Trophoblast cell (in vitro differentiated cells and primary cell): Measurements from ENCODE around the gene RTL10.
"Not testable (repeated sequence)": the region's sequence is repeated elsewhere in the genome, so short reads cannot be mapped to it uniquely, and the experiment has no call there.

Experiments used
- DNase-seq, 2 donors: peaks; one replicate each; pipeline ENCODE4 v3.0.0-alpha.2; 2016
- H2AFZ ChIP-seq: 2 replicates; pipeline ENCODE4 v1.6.1; 2013; ENCODE audit warnings: low read length, moderate library complexity, mild to moderate bottlenecking; ENCODE audit not compliant: insufficient read depth, poor library complexity
- H2AK5ac ChIP-seq: 2 replicates; pipeline ENCODE4 v1.6.1; 2013; ENCODE audit warnings: mild to moderate bottlenecking, low read length
- H2BK120ac ChIP-seq: 2 replicates; pipeline ENCODE4 v1.6.1; 2013; ENCODE audit warnings: low read length, mild to moderate bottlenecking, moderate library complexity; ENCODE audit not compliant: insufficient read depth, poor library complexity
- H2BK12ac ChIP-seq: 2 replicates; pipeline ENCODE4 v1.6.1; 2013; ENCODE audit warnings: mild to moderate bottlenecking, low read length, moderate library complexity
- H2BK5ac ChIP-seq: 2 replicates; pipeline ENCODE4 v1.6.1; 2013; ENCODE audit warnings: low read length, low read depth, moderate library complexity, mild to moderate bottlenecking; ENCODE audit not compliant: poor library complexity
- H3K14ac ChIP-seq: 2 replicates; pipeline ENCODE4 v1.6.1; 2013; ENCODE audit warnings: mild to moderate bottlenecking, low read length
- H3K18ac ChIP-seq: 2 replicates; pipeline ENCODE4 v1.6.1; 2013; ENCODE audit warnings: mild to moderate bottlenecking, low read length
- H3K23ac ChIP-seq: 2 replicates; pipeline ENCODE4 v1.6.1; 2013; ENCODE audit warnings: low read length
- H3K27ac ChIP-seq: 2 replicates; pipeline ENCODE4 v1.5.1; 2013; ENCODE audit warnings: low read depth, mild to moderate bottlenecking, inconsistent platforms, low read length, moderate library complexity
- H3K27me3 ChIP-seq: 2 replicates; pipeline ENCODE4 v1.6.1; 2013; ENCODE audit warnings: inconsistent platforms, mild to moderate bottlenecking, low read length, moderate library complexity; ENCODE audit not compliant: insufficient read depth
- H3K36me3 ChIP-seq, 2 experiments: 1 replicate in 1 of 2; 2 replicates in 1 of 2; pipeline ENCODE4 v1.6.1; 2013; ENCODE audit warnings: low read length in 2 of 2, mild to moderate bottlenecking in 2 of 2, moderate library complexity in 1 of 2; ENCODE audit not compliant: insufficient read depth in 2 of 2, control insufficient read depth in 1 of 2
- H3K4ac ChIP-seq: 2 replicates; pipeline ENCODE4 v1.6.1; 2013; ENCODE audit warnings: low read depth, mild to moderate bottlenecking, low read length, moderate library complexity
- H3K4me1 ChIP-seq, 2 experiments: 1 replicate in 1 of 2; 2 replicates in 1 of 2; pipeline ENCODE4 v1.6.1; 2013; ENCODE audit warnings: low read length in 2 of 2, mild to moderate bottlenecking in 2 of 2, moderate library complexity in 1 of 2; ENCODE audit not compliant: insufficient read depth in 2 of 2, control insufficient read depth in 1 of 2
- H3K4me2 ChIP-seq: 2 replicates; pipeline ENCODE4 v1.6.1; 2013; ENCODE audit warnings: inconsistent platforms, mild to moderate bottlenecking, low read length, moderate library complexity
- H3K4me3 ChIP-seq: 2 replicates; pipeline ENCODE4 v1.5.1; 2013; ENCODE audit warnings: mild to moderate bottlenecking, low read depth, low read length, inconsistent platforms
- H3K79me1 ChIP-seq: one replicate; pipeline ENCODE4 v1.6.1; 2013; ENCODE audit warnings: low read length
- H3K79me2 ChIP-seq: 2 replicates; pipeline ENCODE4 v1.6.1; 2013; ENCODE audit warnings: low read length, mild to moderate bottlenecking; ENCODE audit not compliant: control insufficient read depth, insufficient read depth, poor library complexity
- H3K9ac ChIP-seq: 2 replicates; pipeline ENCODE4 v1.6.1; 2013; ENCODE audit warnings: mild to moderate bottlenecking, low read length
- H3K9me3 ChIP-seq: 2 replicates; pipeline ENCODE4 v1.6.1; 2013; ENCODE audit warnings: low read depth, mild to moderate bottlenecking, control low read depth, inconsistent platforms, low read length; ENCODE audit not compliant: insufficient read depth
- H4K12ac ChIP-seq: 2 replicates; pipeline ENCODE4 v1.6.1; 2013; ENCODE audit warnings: low read depth, mild to moderate bottlenecking, low read length, moderate library complexity
- H4K8ac ChIP-seq: 2 replicates; pipeline ENCODE4 v1.6.1; 2013; ENCODE audit warnings: low read depth, mild to moderate bottlenecking, low read length, moderate library complexity
- H4K91ac ChIP-seq: one replicate; pipeline ENCODE4 v1.6.1; 2013; ENCODE audit warnings: low read depth, mild to moderate bottlenecking, low read length, moderate library complexity
- WGBS: extraction: QIAGEN DNeasy Blood & Tissue Kit; methylation state at CpG from one replicate; pipeline ENCODE4 v1.1.7; 2013; ENCODE audit warnings: missing lambda C conversion rate; ENCODE audit not compliant: insufficient read length, insufficient coverage; ENCODE audit errors: extremely low coverage; 5-methylcytosine and 5-hydroxymethylcytosine counted together

The RTL10 gene

GRCh38 chr22:19831979-19832378, 22.7 kb downstream of the RTL10 start:
- not testable (repeated sequence) for H4K91ac ChIP-seq, H3K4ac ChIP-seq, H3K79me1 ChIP-seq, DNase-seq, H3K9ac ChIP-seq, H3K4me2 ChIP-seq, H3K18ac ChIP-seq, H3K27me3 ChIP-seq, H2BK5ac ChIP-seq, H4K12ac ChIP-seq, H2AK5ac ChIP-seq, H2AFZ ChIP-seq, H3K9me3 ChIP-seq, H2BK12ac ChIP-seq, H3K36me3 ChIP-seq, H4K8ac ChIP-seq, H2BK120ac ChIP-seq, H3K27ac ChIP-seq, H3K23ac ChIP-seq, H3K79me2 ChIP-seq, H3K4me1 ChIP-seq, H3K14ac ChIP-seq, H3K4me3 ChIP-seq
- WGBS, result no CpG with 5 or more reads among the region's 3 CpGs

- H3K4me1 ChIP-seq, result peaks cover 0 to under 1% of the 10 kb centered on the region in 2 experiments
- no peak overlapping the region for H2BK120ac ChIP-seq
- no peaks in the 10 kb centered on the region for H3K9me3 ChIP-seq
- no CpG with 5 or more reads among the region's 6 CpGs for WGBS
- no peak overlapping the region for H2BK5ac ChIP-seq
- H3K4me3 ChIP-seq, result no peak overlapping the region
- H3K9ac ChIP-seq, result no peak overlapping the region
- H3K4ac ChIP-seq, result no peak overlapping the region
- H3K27ac ChIP-seq, result no peak overlapping the region
- H2AK5ac ChIP-seq, result no peak overlapping the region
- H2AFZ ChIP-seq, result no peak overlapping the region
- no peaks in the 10 kb centered on the region for H3K27me3 ChIP-seq
- H3K79me2 ChIP-seq, result no peaks in the 10 kb centered on the region
- no peak overlapping the region for H2BK12ac ChIP-seq
- no peak overlapping the region for H3K4me2 ChIP-seq
- no peaks in the 10 kb centered on the region for H3K79me1 ChIP-seq
- H4K91ac ChIP-seq, result no peak overlapping the region
- no peaks in the 10 kb centered on the region for H3K36me3 ChIP-seq
- H4K12ac ChIP-seq, result no peak overlapping the region
- no peak overlapping the region for H3K23ac ChIP-seq
- H4K8ac ChIP-seq, result no peak overlapping the region
- no peak overlapping the region for H3K14ac ChIP-seq
- DNase-seq, result no peak
- H3K18ac ChIP-seq, result no peak overlapping the region
These were observed 23.7 kb downstream of the RTL10 start for GRCh38 chr22:19831016-19831415.

GRCh38 chr22:19828035-19828401, 26.7 kb downstream of the RTL10 start:
- Histone ChIP-seq H3K4me2 (no peak overlapping the region), H3K4me1 (peaks cover 12 to 16% of the 10 kb centered on the region in 2 experiments), H3K9me3 (no peaks in the 10 kb centered on the region), H3K14ac (no peak overlapping the region), H2AFZ (no peak overlapping the region), H2BK120ac (no peak overlapping the region), H3K79me1 (no peaks in the 10 kb centered on the region), H3K4ac (no peak overlapping the region), H2BK5ac (no peak overlapping the region), H3K23ac (no peak overlapping the region), H3K36me3 (no peaks in the 10 kb centered on the region), H3K27me3 (no peaks in the 10 kb centered on the region), H4K12ac (no peak overlapping the region), H3K4me3 (no peak overlapping the region), H2BK12ac (no peak overlapping the region), H4K91ac (no peak overlapping the region), H3K79me2 (no peaks in the 10 kb centered on the region), H2AK5ac (no peak overlapping the region), H4K8ac (no peak overlapping the region), H3K9ac (no peak overlapping the region), H3K27ac (no peak overlapping the region), H3K18ac (no peak overlapping the region)
- no CpG with 5 or more reads among the region's 2 CpGs for WGBS
- DNase-seq, result no peak

- DNase-seq, result no peak
- H3K9me3 ChIP-seq, result no peaks in the 10 kb centered on the region
- H3K4me3 ChIP-seq, result no peak overlapping the region
- no peak overlapping the region for H3K14ac ChIP-seq
- no CpG with 5 or more reads among the region's 10 CpGs for WGBS
- no peak overlapping the region for H2BK12ac ChIP-seq
- no peak overlapping the region for H2AK5ac ChIP-seq
- H3K79me1 ChIP-seq, result no peaks in the 10 kb centered on the region
- no peak overlapping the region for H3K23ac ChIP-seq
- no peak overlapping the region for H3K9ac ChIP-seq
- H4K91ac ChIP-seq, result no peak overlapping the region
- H3K4me1 ChIP-seq, result peaks cover 12 to 16% of the 10 kb centered on the region in 2 experiments
- H3K27ac ChIP-seq, result no peak overlapping the region
- H4K8ac ChIP-seq, result no peak overlapping the region
- no peak overlapping the region for H3K4me2 ChIP-seq
- H2AFZ ChIP-seq, result no peak overlapping the region
- H3K79me2 ChIP-seq, result no peaks in the 10 kb centered on the region
- H4K12ac ChIP-seq, result no peak overlapping the region
- no peaks in the 10 kb centered on the region for H3K36me3 ChIP-seq
- no peak overlapping the region for H3K18ac ChIP-seq
- H2BK5ac ChIP-seq, result no peak overlapping the region
- H3K27me3 ChIP-seq, result no peaks in the 10 kb centered on the region
- H3K4ac ChIP-seq, result no peak overlapping the region
- H2BK120ac ChIP-seq, result no peak overlapping the region
These were observed 27.2 kb downstream of the RTL10 start for GRCh38 chr22:19827341-19828034.
